Dedifferentiated amniotic fluid mesenchymal stem cell (primary cell): ENCODE results near the gene MACROD2.

Source experiments
- DNase-seq: peaks from one replicate; pipeline ENCODE4 v3.0.0-alpha.2; 2016; ENCODE audit errors: extremely low spot score

The MACROD2 gene

DNA sequence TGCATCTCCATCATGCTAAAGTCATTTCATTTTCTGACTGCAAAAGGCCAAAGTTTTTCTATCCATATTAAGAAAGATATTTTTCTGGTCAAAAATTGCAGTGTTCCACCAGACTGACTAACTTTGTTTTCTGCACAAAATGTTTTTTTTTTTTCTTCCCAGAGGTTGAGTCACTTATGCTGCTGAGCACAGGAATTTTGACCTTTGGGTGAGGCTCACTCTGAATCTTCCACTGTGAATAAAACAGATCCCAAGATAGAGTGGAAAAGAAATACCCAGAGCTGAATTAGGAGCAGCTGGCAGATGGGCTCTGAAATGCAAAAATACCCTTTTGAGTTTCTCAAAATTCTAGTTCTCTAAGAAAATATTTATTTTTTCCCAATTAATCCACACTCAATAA lies 1581.1 kb downstream of the MACROD2 start:
- DNase-seq, result no peak

DNA sequence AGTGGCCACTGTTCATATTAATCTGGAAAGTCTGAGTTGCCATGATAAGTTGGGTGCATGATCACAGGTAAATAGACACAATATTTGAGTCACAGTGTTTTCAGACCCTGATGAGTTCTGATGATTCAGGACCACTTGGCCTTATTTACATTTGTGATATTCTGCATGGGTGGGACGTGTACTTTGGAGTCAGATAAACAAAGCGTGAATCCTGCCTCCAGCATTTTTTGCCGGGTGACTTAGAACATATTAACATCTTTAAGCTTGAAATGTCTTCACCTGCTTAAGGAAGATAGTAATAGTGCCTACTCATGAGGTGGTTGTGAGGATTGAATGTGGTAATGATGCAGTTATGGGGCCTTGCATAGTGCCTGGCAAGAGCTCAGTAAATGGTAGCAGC lies 1582.8 kb downstream of the MACROD2 start:
- DNase-seq, result no peak

DNA sequence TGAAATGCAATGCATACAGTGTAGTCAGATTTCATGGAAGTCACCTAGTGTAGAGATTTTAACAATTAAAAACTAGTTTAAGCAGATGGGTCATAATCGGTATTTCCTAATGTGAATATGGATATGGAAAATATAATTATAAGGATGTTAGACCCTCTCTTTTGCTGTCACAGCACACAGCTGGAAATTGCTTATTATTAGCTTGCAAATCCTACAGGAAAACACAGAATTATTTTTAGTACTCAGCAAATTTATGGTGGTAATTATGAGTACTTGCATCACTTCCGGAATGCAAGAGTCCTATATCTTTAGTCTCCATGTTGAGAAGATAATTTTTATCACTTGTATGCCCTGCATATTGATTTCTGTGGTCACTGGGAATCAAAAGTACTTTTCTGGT lies 1584.4 kb downstream of the MACROD2 start:
- no peak for DNase-seq

DNA sequence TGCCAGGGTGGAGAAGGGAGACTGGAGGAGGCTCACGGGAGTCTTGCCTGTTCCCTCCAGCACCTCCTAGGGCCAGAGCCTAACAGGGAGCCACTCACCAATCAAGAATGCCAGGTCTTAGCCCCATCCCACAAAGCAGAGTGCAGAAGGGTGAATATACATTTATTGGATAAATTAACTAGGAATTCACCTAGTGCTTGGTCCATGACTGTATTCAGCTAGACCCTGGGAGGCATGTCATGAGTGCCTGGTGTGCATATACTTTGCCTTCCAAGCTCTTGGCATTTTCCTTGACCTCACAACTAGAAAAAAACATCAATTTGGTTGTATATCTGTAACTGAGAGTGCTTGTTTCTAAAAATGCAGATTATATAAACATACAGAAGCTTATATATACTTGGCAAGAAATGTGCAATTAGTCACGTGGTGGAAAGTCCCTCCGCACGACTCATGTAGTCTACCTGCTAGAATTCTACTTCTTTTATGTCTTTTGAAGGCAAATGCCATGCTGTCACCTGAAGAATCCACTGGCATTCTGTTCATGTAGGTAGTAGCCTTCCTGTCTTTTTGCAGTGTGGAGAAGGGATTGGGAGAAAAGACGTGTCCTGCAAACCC lies 1586.9 kb downstream of the MACROD2 start:
- no peak for DNase-seq

DNA sequence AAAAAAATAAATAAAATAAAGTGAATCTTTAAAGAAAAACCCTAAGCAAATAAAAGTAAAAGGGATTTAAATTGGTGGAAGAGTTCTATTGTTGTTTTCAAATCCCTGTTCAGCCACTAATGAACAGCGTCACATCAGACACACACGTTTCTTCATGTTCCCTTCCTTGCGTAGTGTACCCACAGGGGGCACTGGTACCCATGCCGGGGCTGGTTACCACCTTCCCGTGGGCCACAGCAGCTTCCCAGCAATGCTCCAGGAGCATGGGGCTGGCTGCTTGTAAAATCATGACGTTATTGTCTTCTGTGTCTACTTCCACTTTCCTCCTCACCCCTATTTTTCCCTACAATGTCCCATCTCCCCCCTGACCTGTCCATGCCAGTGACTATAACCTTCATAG lies 1589.2 kb downstream of the MACROD2 start:
- DNase-seq, result no peak

DNA sequence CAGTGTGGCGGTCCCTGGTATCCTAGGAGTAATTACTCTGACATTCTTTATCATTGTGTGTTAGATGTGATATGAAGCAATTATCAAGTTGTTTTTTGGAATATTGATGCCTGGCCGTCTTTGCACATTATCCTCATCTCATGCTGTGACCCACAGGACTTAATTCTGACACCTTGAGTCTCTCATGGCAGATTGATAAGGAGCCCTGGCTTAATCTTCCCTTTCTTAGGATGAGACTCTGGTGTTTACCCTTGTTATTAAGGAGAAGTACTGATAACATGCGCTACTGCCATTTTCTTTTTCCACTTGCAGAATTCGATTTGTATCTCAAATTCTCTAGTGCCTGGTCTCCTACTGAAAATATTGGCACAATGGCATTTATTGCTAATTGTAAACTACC lies 1597.8 kb downstream of the MACROD2 start:
- DNase-seq, result no peak

DNA sequence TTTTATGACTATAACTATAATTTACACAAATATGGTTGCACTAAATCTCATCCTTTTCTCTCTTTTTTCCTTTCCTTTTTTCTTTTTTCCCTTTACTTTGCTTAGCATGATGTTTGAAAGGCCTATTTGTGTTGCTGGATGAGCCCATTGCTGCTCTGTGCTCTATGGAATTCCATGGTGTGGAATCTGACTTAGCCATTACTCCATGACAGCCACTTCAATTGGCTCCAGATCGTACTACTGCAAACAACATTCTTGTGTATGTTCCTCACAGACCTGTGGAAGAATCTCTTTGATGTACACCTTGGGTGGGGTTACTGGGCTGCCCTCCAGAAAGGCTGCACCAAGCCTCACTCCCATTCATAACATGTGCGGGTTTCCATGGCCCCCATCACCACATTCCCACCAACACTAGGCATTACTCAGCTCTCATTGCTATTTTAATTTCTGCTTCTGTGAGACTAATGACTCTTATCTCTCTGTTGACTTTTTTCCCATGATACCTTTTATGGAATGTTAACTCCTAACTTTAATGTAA lies 1598.9 kb downstream of the MACROD2 start:
- no peak for DNase-seq

DNA sequence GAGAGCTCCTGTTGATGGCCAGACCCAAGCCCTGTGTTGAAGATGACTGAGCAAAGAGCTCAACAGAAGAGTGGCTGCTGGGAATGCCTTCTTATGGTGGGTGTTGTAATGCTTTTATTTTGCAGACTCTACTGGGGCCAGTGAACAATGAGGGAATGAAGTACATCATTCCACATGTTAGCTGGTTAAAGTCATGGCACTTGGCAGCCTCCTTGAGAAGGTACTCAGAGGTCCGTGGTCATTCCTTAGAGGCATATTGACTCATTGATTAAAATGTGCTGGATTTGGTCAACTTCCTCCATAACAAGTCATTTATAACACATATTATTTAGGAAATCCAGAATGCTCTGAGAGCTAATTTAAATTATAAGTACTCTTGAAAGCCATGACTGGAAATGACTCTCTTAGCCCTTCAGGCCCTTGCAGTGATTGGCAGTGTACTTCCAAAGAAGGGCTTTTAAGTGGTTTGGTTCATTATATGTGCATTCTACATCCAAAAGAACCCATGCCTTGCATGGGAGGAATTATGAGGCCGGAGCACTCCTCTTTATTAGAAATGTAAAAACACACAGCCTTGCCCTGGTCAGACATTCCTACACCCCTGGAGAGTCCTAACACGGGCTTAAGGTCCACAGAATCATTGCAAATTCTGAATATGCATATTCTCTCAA lies 1601.0 kb downstream of the MACROD2 start:
- DNase-seq, result no peak

DNA sequence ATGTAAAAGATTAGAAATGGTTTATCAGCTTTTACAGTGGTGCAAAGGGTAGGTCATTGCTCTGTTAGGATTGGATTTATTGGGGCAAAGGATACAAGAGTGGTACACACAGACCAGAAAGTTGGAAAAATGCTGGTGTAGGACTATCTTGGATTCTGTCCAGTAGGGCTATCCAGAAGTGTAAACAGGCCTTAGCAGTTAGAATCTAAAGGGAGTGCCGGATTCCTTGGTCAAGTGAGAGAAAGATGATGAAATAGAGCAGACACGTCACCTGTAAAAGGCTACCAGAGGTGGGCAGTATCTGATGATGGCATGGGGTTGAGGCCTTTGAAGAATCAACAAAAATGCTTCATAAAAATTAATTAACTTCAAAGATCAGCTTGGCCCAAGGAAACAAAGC lies 1602.0 kb downstream of the MACROD2 start:
- DNase-seq, result no peak

DNA sequence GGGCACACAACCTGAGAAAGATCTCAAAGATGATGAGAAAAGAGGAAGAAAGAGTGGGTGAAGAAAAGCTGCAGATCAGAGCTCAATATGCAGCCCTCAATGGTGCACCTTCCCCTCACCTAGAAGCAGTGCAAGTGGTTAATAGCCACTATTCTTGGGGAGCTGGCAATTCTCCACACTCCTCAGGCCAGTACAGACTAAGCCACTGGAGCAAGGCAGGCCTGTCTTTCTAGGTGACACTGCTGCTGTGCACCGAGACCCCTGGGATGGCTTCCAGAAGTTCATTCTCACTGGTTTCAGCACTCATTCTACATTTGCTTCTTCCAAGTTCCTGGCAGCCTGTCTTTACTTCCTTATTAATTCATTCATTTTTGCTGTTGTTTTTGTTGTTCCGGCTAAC lies 1604.6 kb downstream of the MACROD2 start:
- no peak for DNase-seq

DNA sequence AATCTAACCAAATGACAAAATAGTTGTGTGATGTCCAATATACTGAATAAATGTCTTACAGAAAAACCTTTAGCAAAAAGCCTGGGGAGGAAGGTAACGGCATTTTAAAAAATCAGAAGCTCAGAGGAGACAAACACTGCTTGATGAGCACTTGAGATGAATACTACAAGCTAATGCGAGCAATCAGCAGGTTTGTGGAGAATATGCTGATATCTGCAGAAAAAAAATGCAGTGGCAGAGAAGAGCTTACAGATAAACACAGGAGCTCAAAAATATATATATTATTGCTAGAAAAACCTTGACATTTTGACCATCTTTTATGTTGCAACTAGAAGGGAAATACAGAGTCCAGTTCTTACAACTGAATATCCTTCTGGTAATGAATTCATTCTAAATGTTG lies 1605.2 kb downstream of the MACROD2 start:
- no peak for DNase-seq

DNA sequence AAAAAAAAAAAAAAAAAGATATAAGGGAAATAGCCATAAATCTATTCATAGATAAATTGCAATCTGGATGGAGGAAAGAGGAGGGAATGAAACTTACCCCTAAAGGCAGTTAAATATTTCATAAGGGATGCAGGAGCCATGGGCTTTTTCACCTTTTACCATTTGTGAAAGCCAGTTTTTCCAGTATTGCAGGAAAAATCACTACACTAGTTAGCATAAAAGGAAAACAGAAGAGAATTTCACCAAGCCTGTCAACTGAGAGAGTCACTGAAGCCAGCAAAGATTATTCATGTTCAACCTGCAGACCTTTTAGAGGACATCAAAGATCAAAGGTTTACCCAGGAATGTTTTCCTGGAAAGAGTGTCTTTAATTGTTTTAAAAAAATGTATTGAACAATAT lies 1608.2 kb downstream of the MACROD2 start:
- no peak for DNase-seq

DNA sequence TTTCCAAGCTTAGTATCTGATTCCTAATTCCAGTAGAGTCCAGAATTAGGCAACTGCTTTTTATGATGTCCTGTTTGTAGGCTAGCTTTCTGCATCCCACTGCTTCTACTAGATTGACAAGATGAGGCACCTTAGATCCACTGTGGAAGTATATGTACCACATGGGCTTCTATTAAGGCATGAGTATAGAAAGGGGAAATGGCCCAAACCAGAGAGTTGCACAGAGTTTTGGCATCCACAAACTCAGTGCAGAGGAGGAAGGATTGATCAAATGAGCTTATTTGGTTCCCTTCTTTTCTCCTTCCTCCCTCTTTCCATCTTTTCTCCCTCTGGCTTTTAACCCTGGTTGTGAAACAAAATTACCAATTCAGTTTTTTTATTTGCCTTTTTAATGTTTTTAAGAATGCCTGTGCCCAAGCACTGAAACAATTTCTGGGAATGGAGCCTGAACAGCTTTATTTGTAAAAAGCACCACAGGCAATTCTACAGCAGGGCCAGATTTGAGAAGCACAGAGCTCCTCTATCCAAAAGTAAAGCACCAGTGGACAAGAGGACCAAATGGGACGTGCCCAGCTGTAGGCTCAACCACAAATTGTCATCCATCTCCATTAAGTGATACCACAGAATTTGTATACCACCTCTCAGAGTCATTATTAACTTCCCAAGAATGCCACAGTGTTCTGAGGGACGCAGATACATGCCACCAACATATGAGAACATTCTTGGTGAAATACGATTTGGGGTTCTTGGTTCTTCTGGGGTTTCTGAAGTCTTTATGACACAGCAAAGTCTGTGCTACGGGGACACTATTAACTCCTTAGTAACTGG lies 1608.9 kb downstream of the MACROD2 start:
- DNase-seq, result no peak

DNA sequence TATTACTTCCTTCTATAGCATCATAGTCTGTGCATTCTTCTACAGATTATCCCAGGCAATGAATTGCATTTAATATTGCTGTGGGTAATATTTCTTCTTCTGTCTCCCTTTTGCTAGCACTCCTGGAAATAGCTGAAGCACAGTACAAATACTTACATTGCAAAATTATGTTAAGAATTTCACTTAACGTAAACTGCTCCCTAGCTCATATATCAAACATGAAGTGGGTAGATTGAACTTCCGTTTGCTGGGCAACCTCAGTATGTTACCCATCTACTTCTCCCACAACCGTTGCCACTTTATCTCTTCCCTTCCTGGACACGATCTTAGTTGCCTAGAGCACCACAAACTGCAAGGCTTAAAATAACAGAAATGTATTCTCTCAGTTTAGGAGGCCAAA lies 1614.6 kb downstream of the MACROD2 start:
- no peak for DNase-seq

DNA sequence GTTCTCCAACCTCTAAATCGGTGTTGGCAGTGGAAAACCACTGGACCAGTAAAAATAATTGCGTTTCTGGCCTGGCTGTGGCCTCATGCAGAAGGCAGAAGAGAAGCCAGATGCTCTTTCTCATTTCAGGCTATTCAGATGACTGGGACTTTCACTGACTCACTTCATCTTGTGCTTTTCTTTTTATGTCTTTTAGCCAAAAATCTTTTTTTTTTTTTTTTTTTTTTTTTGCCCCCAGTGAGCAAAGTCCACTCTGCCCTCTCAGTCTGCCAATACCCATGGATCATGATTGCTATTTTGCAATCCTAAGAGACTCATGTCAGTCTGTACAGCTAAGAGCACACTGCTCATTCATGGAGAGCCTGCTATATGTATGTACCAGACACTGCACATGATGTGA lies 1615.5 kb downstream of the MACROD2 start:
- DNase-seq, result no peak

DNA sequence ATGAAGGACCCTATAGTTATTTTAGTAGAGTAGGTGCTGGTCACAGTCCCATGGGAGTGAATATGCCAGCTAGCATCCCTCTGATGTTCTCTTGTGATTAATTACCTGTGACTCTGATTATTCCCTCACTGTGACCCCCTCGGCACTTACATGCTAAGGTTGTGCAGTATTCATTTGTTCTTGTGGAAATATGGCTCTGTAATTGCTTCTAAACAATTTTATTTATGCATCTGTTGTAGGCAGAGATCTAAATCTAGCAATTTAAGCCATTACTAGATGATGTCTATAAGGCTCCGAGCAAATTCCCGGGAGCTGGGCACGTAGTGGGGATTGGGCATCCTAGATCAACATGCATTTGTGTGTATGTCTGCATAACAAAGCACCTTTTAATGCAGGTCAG lies 1616.2 kb downstream of the MACROD2 start:
- DNase-seq, result no peak

DNA sequence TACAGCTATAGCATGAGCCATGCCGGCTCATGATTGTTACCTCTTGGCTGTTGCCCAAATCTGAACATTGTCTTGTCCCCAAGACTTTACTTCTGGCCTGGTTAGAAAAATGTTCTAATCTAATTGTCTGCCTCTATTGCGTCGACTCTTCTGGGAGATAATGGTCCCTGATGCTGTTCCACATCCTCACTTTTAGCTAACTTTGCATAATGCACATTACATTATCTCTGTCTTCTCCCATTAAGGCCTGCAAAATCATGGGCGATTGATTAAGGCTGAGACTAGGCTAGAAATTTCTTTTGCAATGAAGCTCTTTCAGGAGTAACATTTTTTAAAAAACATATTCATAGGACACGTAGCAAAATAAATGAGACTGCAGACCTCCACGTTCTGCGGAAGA lies 1616.9 kb downstream of the MACROD2 start:
- no peak for DNase-seq

DNA sequence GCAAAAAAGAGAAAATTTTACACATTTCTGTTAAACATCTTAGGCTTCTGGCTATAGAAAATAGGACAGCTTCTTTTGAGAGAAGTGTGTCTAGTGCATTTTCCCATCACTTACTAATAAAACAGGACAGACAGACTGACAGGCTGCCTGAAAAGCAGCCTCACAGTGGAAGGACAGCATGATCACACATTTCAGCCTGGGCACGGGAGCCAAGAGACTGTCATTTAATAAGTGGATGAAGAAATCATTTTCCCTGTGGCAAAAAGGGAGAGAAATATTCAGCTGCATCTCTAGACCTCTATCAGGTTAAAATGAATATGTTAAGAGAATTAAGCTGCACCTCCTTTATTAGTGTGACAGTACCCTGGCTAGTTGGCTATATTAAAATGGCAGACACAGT lies 1617.5 kb downstream of the MACROD2 start:
- DNase-seq, result no peak

DNA sequence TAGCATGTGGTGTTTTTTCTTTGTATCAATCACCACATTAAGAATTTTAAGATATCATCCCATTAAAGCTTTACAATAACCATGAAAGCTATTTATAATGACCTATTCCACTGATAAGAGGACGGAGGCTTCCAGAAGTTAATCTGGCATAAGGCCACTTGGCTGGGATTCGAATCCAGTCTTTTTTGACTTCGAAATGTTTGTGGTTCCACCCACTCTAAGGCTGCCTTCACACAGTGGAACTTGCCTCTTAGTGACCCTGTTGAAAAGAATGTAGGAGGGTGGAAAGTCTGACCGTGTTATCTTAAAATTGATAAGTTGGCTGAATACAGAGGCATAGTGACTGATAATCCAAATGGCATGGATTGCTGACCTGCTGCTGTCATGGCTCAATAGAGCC lies 1618.2 kb downstream of the MACROD2 start:
- DNase-seq, result no peak

DNA sequence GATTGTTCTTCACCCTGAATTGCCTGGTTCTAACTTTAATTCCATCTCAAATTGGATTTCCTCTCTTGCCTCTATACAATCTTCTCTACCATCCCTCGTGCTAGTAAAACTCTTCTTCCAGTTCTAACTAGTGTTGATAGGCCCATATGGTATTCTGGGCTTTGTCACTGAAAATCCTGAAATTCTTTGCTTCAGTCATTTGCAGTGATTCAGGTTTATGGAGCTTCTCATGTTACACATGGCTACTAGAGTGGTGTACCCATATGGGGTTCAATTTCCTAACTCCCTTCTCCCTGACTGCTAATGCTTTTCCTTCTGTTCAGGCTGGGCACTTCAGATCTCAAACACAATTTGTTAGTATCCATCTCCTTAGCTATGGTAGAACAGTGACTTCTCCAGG lies 1621.3 kb downstream of the MACROD2 start:
- DNase-seq, result peak; percentile 43

DNA sequence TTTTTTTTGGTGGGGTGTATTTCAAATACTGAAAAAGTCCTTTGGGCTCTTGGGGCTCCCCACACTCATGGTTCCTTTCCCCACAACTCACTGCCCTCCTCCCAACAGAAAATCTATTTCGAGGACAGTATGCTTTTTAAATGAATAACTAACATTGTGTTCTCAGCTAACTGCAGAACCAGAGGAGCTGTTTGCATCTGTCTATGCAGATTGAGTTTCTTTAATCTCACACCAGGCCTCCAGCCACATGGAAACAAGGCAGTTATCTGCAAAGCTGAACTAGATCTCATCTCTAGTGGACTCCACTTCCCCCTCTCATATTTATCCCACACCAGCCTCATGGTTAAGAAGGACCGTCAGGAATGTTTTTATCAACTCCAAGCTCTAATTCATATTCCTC lies 1622.8 kb downstream of the MACROD2 start:
- DNase-seq, result no peak

DNA sequence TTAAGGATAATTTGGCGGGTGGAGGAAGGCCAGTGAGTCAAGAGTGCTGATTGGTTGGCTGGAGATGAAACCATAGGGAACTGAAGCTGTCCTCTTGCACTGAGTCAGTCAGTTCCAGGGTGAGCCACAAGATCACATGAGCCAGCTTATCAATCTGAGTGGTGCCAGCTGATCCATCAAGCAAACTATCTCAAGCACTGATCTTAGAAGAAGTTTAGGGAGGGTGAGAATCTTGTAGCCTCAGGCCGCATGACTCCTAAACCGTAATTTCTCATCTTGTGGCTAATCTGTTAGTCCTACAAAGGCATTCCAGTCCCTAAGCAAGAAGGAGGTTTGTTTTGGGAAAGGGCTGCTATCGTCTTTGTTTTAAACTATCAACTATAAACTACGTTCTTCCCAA lies 1623.6 kb downstream of the MACROD2 start:
- no peak for DNase-seq

DNA sequence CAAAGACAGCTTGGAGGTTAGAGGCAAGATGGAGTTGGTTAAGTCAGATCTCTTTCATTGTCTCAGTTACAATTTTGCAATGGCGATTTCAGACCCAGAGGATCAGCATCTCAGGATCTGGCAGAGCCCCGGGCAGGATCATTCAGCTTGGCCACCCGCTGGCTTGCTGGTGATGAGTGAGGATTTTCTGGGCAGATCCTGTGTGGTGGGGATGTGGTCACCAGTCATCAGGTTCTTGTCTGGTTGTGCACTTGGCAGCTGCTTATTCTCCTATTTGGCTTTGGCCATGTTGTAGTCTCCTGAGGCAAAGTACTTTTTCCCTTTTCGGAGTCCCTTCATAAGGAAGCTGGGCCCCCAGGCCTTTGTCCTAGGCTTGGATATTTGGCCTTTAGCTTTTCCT lies 1624.0 kb downstream of the MACROD2 start:
- no peak for DNase-seq
